Measurements from ENCODE around the gene MTAP.

The MTAP gene

GRCh38 chr9:21854119-21854518 lies 51.7 kb downstream of the MTAP start:
- DNase-seq: no peak

- no peak for DNase-seq
Observed at GRCh38 chr9:21854594-21854993, 52.2 kb downstream of the MTAP start.

- no peak for DNase-seq
Observed at GRCh38 chr9:21856301-21857094, 54.1 kb downstream of the MTAP start.

GRCh38 chr9:21862871-21863270 lies 60.4 kb downstream of the MTAP start:
- DNase-seq: peak; percentile 14

GRCh38 chr9:21864505-21864904 lies 62.1 kb downstream of the MTAP start:
- no peak for DNase-seq

- peak; percentile 31 for DNase-seq
Observed at GRCh38 chr9:21866302-21866701, 63.9 kb downstream of the MTAP start.

- no peak for DNase-seq
Observed at GRCh38 chr9:21871256-21871975, 69.0 kb downstream of the MTAP start.

GRCh38 chr9:21872696-21873095 lies 70.3 kb downstream of the MTAP start:
- DNase-seq: no peak

GRCh38 chr9:21873540-21874221 lies 71.2 kb downstream of the MTAP start:
- DNase-seq: no peak

- no peak for DNase-seq
Observed at GRCh38 chr9:21875893-21876292, 73.5 kb downstream of the MTAP start.

GRCh38 chr9:21883642-21884041 lies 81.2 kb downstream of the MTAP start:
- DNase-seq: peak; percentile 19

- no peak for DNase-seq
Observed at GRCh38 chr9:21889673-21890072, 87.2 kb downstream of the MTAP start.

- DNase-seq: no peak
Observed at GRCh38 chr9:21890696-21891095, 88.3 kb downstream of the MTAP start.

- DNase-seq: no peak
Observed at GRCh38 chr9:21901546-21901945, 99.1 kb downstream of the MTAP start.

- no peak for DNase-seq
Observed at GRCh38 chr9:21902136-21902535, 99.7 kb downstream of the MTAP start.

- no peak for DNase-seq
Observed at GRCh38 chr9:21903380-21903965, 101.0 kb downstream of the MTAP start.

GRCh38 chr9:21904371-21904770 lies 101.9 kb downstream of the MTAP start:
- no peak for DNase-seq

GRCh38 chr9:21904776-21905175 lies 102.3 kb downstream of the MTAP start:
- DNase-seq: no peak

- no peak for DNase-seq
Observed at GRCh38 chr9:21906213-21906612, 103.8 kb downstream of the MTAP start.

- DNase-seq: no peak
Observed at GRCh38 chr9:21906881-21907280, 104.4 kb downstream of the MTAP start.

- peak; percentile 57 for DNase-seq
Observed at GRCh38 chr9:21919377-21920362, 117.2 kb downstream of the MTAP start.

GRCh38 chr9:21923694-21924093 lies 121.3 kb downstream of the MTAP start:
- DNase-seq: no peak
